AG09309 (cell line): ENCODE data around the gene TINAG.
"Not testable (repeated sequence)": the region's sequence is repeated elsewhere in the genome, so short reads cannot be mapped to it uniquely, and the experiment has no call there.

Source experiments
- DNase-seq: peaks from one replicate; pipeline ENCODE4 v3.0.0-alpha.2; 2010; ENCODE audit warnings: low read depth
- H3K4me3 ChIP-seq: 2 replicates; pipeline ENCODE4 v1.5.1; 2011; ENCODE audit warnings: mild to moderate bottlenecking, low read depth, low read length, moderate library complexity; ENCODE audit not compliant: control insufficient read depth
- TF ChIP-seq, protein P1 (sequence below): IDR thresholded peaks from 2 replicates; pipeline ENCODE4 v1.5.1; 2011; ENCODE audit warnings: mild to moderate bottlenecking, low read depth, low read length, inconsistent platforms; ENCODE audit not compliant: insufficient read depth, control insufficient read depth; ENCODE audit errors: missing control alignments

The TINAG gene

GRCh38 chr6:54307439-54307910 is 766 bp upstream of the TINAG start:
- no peak for DNase-seq
- H3K4me3 ChIP-seq: no peak overlapping the region
- TF ChIP-seq, protein P1, sequence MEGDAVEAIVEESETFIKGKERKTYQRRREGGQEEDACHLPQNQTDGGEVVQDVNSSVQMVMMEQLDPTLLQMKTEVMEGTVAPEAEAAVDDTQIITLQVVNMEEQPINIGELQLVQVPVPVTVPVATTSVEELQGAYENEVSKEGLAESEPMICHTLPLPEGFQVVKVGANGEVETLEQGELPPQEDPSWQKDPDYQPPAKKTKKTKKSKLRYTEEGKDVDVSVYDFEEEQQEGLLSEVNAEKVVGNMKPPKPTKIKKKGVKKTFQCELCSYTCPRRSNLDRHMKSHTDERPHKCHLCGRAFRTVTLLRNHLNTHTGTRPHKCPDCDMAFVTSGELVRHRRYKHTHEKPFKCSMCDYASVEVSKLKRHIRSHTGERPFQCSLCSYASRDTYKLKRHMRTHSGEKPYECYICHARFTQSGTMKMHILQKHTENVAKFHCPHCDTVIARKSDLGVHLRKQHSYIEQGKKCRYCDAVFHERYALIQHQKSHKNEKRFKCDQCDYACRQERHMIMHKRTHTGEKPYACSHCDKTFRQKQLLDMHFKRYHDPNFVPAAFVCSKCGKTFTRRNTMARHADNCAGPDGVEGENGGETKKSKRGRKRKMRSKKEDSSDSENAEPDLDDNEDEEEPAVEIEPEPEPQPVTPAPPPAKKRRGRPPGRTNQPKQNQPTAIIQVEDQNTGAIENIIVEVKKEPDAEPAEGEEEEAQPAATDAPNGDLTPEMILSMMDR: no peak

DNA sequence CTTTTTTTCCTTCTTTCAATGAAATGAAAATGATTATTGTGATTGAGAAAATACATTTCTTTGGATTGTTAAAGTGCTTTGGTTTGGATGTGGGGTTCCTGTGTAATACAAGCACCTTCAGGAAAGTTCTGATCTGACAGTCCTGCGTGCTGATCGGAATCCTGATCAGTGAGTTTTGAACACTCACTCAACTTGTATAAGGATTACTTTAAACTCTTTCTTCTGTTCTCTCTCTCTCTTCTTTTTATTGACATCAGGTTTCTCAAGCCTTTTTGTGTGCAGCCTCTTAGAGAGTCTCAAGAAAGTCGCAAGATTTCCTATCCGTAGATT is 710 bp downstream of the TINAG start:
- TF ChIP-seq, protein P1: no peak

DNA sequence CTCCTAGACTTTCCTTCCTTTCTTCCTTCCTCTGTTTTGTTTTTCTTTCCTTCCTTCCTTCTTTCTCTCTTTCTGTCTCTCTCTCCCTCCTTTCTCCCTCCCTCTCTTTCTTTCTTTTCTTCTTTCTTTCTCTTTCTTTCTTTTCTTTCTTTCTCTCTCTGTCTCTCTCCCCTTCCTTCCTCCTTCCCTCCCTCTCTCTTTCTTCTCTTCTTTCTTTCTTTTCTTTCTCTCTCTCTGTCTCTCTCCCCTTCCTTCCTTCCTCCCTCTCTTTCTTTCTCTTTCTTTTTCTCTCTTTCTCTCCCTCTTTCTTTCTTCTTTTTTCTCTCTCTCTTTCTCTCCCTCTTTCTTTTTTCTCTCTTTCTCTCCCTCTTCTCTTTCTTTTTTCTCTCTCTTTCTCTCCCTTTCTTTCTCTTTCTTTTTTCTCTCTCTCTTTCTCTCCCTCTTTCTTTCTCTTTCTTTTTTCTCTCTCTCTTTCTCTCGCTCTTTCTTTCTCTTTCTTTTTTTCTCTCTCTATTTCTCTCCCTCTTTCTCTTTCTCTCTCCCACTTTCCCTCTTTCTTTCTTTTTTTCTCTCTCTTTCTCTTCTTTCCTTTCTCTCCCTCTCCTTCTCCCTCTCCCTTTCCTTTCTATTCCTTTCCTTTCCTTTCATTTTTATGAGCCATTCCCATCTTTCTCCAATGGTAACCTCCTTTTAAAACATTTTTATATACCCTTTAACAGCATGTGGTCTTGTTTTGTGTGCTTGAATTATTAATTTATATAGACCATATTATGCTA is 2.3 kb downstream of the TINAG start:
- H3K4me3 ChIP-seq: no peak overlapping the region
- no peak for DNase-seq
- TF ChIP-seq, protein P1: no peak

More for the DNA sequence above, 710 bp downstream of the TINAG start:
- no peak overlapping the region for H3K4me3 ChIP-seq
- DNase-seq: no peak

GRCh38 chr6:54315656-54316055 is 7.4 kb downstream of the TINAG start:
- no peak overlapping the region for H3K4me3 ChIP-seq
- TF ChIP-seq, protein P1: no peak
- DNase-seq: no peak

DNA sequence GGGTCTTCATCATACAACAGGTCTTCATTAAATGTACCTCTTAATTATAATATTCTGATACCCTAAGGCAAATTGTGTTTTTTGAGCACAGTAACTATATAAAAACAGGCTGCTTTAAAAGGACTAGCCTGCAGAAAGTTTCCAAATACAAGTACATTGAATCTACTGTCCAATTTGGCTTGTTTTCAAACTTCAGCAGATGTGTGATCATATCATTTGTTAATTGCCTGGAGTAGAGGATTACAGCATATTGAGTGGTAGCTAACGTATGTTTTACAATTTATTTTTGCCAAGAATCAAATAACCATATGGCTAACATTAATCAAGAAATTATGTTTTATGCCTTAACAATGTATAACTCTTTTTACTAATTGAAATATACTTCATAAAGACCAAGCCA is 12.6 kb downstream of the TINAG start:
- H3K4me3 ChIP-seq: no peak overlapping the region
- TF ChIP-seq, protein P1: no peak
- no peak for DNase-seq

GRCh38 chr6:54327631-54328030 is 19.4 kb downstream of the TINAG start:
- no peak for DNase-seq
- H3K4me3 ChIP-seq: no peak overlapping the region
- TF ChIP-seq, protein P1: no peak

DNA sequence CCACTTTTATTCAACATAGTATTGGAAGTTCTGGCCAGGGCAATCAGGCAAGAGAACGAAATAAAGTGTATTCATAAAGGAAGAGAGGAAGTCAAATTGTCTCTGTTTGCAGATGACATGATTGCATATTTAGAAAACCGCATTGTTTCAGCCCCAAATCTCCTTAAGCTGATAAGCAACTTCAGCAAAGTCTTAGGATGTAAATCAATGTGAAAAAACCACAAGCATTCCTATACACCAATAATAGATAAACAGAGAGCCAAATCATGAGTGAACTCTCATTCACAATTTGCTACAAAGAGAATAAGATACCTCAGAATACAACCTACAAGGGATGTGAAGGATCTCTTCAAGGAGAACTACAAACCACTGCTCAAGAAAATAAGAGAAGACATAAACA is 23.3 kb downstream of the TINAG start:
- not testable (repeated sequence) for H3K4me3 ChIP-seq, DNase-seq
